Measurements from ENCODE around the gene EXTL1.

EXTL1 gene

DNA sequence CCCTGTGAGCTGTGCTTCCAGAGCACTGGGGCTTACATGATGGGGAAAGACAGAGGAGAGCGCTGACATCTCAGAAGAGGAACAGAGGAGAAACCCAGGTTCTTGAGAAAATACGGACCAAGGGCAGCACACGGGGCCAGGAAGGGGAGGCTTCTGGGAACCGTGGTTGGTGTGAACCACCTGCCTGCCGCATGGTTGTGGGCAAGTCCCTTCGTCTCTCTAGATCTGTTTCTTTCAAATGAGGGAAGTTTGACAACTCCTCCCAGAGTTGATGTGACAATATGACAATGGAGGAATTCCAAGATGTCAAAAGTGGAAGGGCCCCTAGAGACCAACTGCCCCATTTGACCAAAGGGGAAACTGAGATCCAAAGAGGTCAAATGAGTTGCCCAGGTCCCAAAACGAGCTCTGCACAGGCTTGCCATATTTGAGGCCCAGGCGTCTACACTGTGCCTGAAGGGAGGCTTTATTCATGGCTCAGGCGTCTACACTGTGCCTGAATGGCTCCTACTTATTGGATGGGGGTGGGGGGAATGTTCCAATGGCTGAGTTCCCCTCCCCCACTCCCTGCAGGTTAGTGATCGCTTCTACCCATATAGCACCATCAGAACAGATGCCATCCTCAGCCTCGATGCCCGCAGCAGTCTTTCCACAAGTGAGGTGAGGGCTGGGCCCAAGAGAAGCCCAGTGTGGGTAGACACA, 11.2 kb downstream of the EXTL1 start:
- TF ChIP-seq, protein P1, sequence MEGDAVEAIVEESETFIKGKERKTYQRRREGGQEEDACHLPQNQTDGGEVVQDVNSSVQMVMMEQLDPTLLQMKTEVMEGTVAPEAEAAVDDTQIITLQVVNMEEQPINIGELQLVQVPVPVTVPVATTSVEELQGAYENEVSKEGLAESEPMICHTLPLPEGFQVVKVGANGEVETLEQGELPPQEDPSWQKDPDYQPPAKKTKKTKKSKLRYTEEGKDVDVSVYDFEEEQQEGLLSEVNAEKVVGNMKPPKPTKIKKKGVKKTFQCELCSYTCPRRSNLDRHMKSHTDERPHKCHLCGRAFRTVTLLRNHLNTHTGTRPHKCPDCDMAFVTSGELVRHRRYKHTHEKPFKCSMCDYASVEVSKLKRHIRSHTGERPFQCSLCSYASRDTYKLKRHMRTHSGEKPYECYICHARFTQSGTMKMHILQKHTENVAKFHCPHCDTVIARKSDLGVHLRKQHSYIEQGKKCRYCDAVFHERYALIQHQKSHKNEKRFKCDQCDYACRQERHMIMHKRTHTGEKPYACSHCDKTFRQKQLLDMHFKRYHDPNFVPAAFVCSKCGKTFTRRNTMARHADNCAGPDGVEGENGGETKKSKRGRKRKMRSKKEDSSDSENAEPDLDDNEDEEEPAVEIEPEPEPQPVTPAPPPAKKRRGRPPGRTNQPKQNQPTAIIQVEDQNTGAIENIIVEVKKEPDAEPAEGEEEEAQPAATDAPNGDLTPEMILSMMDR (conservative IDR thresholded peaks at IDR 0.05), result no peak
- no peak overlapping the region for H3K27ac ChIP-seq

DNA sequence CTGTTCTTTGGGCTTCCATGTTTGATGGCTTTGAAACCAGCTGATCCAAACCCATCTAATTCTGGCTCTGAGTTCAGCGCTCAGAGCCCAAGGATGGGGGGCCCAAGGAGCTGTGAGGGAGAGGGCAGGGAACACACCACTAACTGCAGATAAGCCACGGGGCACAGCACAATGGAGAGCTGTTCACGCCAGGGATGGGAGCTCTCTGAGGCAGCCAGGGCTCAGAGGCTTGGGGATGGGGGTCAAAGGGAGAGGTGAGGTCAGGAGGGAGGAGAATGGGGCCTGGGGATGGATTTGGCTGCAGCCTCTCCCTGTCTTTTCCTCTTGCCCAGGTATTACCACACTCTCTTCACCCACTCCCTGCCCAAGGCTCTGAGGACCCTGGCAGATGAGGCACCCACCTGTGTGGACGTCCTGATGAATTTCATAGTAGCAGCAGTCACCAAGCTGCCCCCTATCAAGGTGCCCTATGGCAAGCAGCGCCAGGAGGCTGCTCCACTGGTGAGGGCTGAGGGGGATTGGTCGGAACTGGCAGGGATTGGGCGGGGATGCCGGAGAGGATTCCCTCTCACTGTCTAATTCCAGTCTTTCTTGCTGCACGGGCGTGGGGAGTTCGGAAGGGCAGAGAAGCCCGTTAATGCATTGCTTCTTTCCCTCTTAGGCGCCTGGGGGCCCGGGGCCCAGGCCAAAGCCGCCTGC, 13.1 kb downstream of the EXTL1 start:
- TF ChIP-seq, protein P1 (conservative IDR thresholded peaks at IDR 0.05), result no peak
- peak overlapping the region; percentile 77 for H3K27ac ChIP-seq

DNA sequence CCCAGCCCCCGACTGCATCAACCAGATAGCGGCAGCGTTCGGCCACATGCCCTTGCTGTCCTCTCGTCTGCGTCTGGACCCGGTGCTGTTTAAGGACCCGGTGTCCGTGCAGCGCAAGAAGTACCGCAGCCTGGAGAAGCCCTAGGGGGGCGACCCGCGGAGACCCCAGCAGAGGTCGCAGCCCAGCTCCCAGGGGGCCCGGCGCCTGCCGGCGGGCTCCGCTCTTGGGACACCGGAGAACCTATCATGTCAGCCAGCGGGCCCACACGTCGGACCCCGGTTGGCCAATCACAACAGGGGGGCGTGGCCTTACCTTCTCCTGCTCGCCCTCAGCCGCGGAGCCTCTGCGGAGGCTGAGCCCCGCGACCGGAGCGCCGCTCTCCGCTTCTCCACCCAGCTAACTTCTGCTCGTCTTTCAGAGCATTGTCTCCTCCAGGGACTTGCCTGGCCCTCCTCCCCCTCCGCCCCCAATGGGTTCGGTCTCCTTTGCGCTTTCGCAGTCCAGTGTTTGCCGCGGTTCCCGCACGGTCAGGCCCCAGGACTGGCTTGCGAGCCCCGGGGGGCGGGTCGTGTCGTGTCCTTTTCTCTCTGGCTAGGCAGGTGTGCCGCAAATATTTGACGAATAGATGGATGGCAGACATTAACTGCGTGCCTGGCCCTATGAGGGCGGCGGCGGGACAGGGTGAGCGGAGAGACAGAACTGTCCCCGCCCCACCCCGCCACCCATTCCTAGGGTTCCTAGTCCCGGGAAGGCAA, 13.8 kb downstream of the EXTL1 start:
- peak overlapping the region; percentile 77 for H3K27ac ChIP-seq
- TF ChIP-seq, protein P1 (conservative IDR thresholded peaks at IDR 0.05), result no peak

DNA sequence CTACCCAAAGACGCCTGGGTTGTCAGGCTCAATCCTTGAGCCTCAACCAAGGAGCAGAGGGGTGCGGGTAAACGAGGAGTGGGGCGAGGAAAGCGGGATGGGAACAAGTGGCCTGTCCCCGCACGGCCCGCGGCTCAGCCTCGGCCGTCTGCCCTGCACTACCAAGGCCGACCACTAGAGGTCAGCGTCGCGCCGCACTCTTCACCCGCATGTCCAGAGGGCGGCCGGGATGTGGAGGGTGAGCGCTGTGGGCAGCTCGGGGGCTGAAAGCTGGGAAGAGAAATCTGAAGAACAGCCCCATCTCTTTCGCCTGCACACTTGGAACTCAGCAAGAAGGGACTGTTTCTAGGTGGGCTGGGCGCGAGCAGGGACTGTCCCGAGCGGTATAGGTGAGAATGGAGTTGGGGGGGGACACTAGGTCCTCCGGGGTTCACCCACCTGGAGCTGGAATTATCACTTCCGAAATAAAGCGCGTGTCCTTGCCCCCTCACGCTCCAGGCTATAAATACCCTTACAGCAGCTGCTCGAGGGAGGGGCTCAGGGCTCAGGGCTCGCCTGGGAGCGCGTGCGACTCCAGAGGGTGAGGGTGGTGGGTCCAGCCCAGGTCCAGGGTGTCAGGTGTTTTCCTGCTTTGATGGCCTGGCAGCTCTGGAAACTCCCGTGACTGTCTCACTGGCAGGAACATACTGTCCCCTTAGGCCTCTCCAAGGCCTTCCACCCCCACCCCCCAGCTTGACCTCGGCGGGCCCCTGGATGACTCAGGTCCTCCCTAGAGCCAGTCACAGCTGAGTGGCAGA, 14.6 kb downstream of the EXTL1 start:
- H3K27ac ChIP-seq, result peak overlapping the region; percentile 77

DNA sequence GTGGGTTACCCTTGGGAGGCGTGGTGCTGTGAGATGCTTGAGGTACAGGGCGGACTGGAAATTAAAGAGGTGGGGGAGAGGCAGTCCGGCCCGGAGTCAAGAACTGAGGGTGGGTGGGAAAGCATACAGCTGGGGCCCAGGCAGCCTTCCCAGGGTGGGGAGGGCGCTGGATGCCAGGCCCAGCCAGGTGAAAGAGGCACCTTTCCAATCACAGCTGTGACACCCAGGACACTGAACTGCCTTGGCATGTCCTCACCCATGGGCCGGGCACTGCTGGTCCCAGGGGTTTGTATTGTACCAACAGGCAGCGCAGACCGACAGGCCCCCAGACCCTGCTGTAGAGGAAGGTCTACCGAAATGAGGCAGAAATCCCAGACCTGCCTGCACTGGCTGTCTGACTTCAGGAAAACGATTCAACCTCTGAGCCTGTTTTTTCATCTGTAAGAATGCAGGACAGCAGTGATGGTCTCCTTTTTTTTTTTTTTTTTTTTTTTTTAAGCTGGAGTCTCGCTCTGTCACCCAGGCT, 15.2 kb downstream of the EXTL1 start:
- TF ChIP-seq, protein P1 (conservative IDR thresholded peaks at IDR 0.05), result no peak
- H3K27ac ChIP-seq, result peak overlapping the region; percentile 77; the same call in 1 of the 2 replicates

More for the DNA sequence above, 14.6 kb downstream of the EXTL1 start:
- TF ChIP-seq, protein P1 (conservative IDR thresholded peaks at IDR 0.05), result peak; percentile 97

DNA sequence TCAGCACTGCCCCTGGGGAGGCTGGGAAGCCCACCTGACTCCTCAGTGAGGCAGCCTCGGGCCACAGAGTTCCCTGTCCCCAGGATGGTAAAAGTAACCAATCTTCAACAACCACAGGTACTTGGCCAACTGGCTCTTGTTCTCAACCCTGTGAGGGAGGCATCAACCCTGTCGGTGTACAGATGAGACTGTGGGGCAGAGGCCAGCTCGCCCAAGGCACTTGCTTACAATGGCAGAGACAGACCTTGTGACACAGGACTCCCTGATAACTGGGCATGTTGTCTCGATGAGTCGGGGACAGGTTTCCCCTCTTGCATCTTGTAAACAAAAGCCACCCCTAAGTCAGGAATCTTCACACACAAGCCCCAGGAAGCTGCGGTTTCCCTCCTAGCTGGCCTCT, 16.3 kb downstream of the EXTL1 start:
- H3K27ac ChIP-seq, result no peak overlapping the region
- TF ChIP-seq, protein P1 (conservative IDR thresholded peaks at IDR 0.05), result no peak

Measured in VCaP (cell line).